GM19467 (cell line): ENCODE results near the gene ALK.
"Not testable (repeated sequence)": the region's sequence is repeated elsewhere in the genome, so short reads cannot be mapped to it uniquely, and the experiment has no call there.

Experiments used
- ATAC-seq: cut with Tn5 transposase; IDR thresholded peaks from one replicate; pipeline ENCODE4 v1.9.1; 2021; ENCODE audit warnings: mild to moderate bottlenecking, moderate library complexity; ENCODE audit not compliant: unreplicated experiment

Gene ALK

GRCh38 chr2:29761278-29761677 is 160.1 kb downstream of the ALK start:
- no peak for ATAC-seq

GRCh38 chr2:29760008-29760407 is 161.4 kb downstream of the ALK start:
- no peak for ATAC-seq

- ATAC-seq: no peak
These were observed 162.0 kb downstream of the ALK start for GRCh38 chr2:29759360-29759759.

- no peak for ATAC-seq
These were observed 165.6 kb downstream of the ALK start for GRCh38 chr2:29755829-29756228.

DNA sequence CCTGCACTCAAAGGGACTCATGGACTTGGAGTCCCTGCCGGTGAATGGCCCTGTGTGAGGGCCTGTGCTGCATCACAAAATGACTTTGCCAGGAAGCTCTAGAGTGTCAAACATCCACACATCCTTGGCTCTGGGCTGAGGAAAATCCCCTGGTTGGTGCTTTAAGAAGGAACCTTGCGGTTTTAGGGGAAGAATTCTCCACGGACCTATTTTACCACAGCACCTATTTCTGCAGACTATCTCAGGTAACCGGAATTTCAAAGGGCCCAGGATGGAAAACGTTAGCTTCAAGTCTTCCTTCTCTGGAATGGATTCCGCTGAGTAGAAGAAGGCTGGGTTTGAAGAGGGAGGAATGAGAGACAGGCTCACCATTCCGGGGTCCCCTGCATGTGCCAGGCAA is 166.2 kb downstream of the ALK start:
- ATAC-seq: no peak

DNA sequence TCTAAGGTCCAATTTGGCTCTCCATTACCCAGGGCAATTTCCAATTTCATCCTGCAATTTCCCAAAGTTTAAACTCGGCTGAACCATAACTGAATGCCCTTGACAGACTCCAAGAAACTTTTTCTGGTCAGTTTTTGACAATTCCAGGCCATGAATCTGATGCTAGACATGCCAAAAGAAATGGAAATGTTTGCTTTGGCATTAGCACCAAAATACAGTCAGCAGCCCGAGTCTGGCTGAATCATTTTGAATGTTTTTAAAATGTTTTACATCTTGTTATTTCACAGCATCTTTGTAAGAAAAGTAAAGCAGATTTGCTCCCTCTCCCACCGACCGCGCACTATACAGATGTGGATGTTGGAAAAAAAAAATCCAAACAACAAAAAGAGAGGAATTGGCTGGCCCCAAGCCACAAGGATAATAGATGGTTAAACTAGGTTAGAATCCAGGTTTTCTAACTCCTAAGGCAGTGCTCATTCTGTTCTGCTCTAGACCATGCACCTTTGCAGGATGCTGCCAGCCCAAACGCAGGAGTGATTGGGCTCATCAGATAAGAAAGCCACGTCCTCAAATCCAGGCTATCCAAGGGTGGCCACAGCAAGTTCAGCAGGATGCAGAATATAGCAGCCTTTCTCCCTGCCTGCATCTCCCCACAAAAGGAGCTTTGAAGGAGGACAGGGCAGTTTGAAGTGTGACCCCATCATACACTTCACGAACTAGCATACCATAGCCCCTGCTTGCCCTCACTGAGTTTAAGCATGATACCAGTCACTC is 167.5 kb downstream of the ALK start:
- ATAC-seq: no peak

- peak; percentile 57 for ATAC-seq
These were observed 170.0 kb downstream of the ALK start for GRCh38 chr2:29751390-29751789.

GRCh38 chr2:29750463-29750862 is 170.9 kb downstream of the ALK start:
- ATAC-seq: not testable (repeated sequence)

DNA sequence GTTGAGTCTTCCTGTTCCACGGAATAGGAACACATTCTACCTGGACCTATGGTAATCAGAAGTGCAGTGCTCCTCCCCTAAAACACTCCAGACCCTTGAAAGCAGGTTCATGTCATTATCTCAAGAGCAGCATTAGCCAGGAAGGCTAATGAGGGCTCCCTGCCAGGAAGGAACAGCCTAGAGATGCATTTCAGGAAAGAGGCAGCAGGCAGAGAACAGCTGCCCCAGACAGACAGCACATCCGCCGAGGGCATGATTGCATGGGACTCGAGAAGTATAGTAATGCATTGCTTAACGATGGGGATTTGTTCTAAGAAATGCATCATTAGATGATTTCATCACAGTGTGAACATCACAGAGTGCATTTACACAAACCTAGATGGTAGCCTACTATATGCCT is 171.5 kb downstream of the ALK start:
- no peak for ATAC-seq

DNA sequence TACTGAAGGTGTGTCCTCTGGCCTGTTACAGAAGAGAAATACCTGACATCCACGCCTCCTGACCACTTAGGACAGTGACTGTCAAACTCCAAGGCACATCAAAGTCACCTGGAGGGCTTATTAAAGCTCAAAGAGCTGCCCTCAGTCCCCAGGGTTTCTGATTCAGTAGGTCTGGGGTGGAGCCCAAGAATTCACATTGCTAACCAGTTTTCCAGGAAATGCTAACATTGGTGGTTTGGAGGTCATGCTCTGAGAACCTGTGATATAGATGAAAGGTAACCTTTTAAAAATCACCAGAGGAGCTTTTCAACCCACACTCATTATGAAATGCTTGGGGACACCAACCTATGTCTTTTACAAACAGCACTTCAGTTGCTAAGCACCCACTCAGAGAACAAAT is 172.3 kb downstream of the ALK start:
- no peak for ATAC-seq

DNA sequence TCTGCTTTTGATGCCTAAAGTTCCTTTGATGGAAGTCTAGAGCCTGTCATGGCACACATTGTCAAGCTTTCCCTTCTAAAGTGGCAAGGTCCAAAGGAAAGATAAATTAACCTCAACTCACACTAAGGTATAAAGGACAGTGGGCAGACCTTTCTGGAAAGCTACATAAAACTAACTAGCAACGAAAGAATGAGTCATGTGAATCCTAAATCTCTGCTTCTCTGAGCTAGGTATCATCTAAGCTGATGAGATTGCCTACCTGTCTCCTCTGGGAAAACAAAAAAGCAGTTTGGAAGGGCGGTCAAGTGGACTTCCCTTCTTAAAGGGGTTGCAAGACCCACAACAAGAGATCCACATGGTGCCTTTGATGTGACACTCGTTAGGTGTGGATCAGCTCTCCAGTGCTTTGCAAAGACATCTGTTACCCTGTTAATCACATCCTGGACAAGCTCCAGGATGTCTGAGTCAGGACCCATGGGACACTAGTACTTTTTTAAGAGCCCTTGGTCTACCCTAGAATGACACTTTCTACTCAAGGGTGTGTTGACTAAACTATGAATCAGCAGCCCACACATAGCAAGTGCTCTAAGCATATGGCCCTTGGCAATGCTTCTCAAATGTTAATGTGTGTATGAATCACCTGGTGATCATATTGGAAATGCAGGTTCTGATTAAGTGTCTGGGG is 173.5 kb downstream of the ALK start:
- ATAC-seq: no peak

GRCh38 chr2:29744976-29745375 is 176.4 kb downstream of the ALK start:
- peak; percentile 79 for ATAC-seq

DNA sequence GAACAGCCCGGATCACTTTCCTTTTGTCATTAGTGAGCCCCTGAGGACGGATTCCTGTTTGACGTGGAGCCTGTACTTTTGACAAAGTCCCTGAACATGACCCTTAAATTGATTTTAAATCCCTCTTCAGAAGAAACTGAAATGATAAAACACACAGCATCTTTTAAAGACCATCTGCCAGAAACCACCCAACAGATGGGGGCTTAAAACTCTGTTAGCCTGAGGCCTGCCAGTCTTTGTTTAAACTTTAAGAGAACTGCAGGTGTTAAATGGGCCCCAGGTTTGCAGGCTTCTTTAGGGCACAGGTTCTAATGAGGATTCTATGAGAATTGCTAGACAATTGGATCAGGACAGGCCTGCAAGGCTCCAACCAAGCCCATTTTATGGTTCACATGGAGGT is 177.9 kb downstream of the ALK start:
- ATAC-seq: no peak

DNA sequence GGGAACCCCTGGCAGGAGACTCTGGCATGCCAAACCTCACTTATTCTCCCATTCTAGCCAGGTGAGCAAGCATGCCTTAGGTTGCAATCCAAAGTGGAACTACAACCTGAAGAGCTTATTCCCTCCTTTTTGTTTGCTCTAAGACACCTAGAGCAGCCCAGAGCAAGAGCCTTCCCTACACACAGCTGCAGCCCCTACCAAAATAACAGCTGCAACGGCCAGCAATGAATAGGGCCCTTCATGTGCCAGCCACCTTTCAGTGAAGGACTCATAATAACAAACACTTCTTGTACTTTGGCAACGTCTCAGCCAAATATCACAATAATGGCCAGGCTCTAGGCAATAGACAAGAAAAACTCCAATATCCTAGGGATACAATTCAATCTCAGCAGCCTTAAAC is 178.7 kb downstream of the ALK start:
- no peak for ATAC-seq

GRCh38 chr2:29741132-29741531 is 180.3 kb downstream of the ALK start:
- ATAC-seq: no peak

DNA sequence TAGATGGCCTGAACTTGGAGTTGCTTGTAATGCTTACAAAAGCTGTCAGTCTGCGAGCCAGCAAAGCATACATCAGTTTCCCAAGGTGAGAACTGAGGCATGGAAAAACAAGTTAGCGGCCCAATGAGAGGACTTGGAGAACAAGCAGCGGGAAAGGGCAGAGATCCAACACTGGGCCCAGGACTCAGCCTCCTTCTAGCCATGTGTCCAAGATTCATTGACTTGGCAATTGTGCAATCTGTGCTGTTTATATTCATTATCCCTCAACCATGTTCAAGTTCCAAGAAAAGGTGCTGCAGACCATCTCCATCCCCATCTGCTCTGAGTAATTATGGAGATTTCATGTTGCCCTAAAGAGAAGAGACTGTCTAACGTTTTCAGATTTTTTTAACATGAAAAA is 187.4 kb downstream of the ALK start:
- ATAC-seq: no peak

- no peak for ATAC-seq
These were observed 188.2 kb downstream of the ALK start for GRCh38 chr2:29733213-29733612.

- no peak for ATAC-seq
These were observed 189.4 kb downstream of the ALK start for GRCh38 chr2:29731948-29732347.

GRCh38 chr2:29729932-29730331 is 191.5 kb downstream of the ALK start:
- no peak for ATAC-seq

DNA sequence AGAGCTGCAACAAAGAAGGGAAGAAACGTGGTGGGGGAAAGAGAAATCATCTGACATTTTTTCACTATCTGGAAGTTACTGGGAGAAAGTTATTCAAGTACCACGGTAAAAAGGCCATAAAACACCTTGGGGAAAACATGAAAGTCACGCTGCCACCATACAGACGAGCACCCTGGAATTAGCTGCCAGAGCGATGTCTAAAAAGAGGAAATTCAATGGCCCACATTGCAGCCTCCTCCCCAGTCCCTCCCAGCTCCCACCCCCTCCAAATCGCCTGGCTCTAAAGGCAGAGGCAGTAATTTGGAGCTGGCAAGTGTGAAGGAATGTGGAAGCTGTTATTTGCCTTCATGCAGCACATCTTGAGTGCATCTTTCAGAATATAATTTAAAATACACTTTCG is 192.0 kb downstream of the ALK start:
- ATAC-seq: no peak

- ATAC-seq: no peak
These were observed 194.4 kb downstream of the ALK start for GRCh38 chr2:29726976-29727375.

DNA sequence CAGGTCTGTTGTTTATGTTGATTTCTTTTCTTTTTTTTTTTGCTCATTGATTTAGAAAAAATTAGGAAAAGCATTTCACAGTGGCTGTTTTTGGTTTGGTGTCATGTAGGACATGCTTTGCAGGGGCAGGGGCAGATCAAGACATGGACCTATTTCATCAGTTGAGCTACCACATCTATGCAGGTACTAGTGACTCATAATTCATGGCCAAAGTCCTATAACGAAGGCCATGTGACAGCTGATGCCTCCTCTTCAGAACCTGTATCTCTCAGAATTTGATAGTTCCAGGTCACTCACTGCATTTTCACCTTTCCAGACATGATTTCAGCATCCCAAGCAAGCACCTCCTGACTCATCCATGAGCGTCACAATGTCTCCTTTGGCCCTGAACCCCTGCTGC is 195.8 kb downstream of the ALK start:
- no peak for ATAC-seq

GRCh38 chr2:29724282-29724681 is 197.1 kb downstream of the ALK start:
- peak; percentile 39 for ATAC-seq
